ENCODE measurements around the gene CYP4B1. TPM values are rescaled to one million over a fixed set of nuclear protein-coding genes. Genes with fewer than 3 reads are reported as not detected.

Gene CYP4B1
- total and polyA plus RNA-seq, 10 of the 15 experiments (the other 5 are each of a cell fraction or from before 2014, with no cell fraction given), result 0.38 TPM; not detected in 9

- H2AFZ ChIP-seq (ENCODE audit: control insufficient read depth, low read depth, low read length), result no peak overlapping the region
- no peak overlapping the region for H3K9ac ChIP-seq (ENCODE audit: control insufficient read depth, insufficient read depth, low read length)
- SMC1A ChIA-PET (ENCODE audit: uncharacterized antibody, unreplicated experiment), result no interaction called here
- intact Hi-C loops (cut with micrococcal nuclease; ENCODE audit: unreplicated experiment), result no loop called here
- in situ Hi-C loops (cut with MboI), result no loop called here
- no peak for DNase-seq (ENCODE audit: low read depth, low spot score)
- no peak overlapping the region for H3K4me3 ChIP-seq
- H3K4me1 ChIP-seq (ENCODE audit: control insufficient read depth, insufficient read depth, low read length), result no peaks in the 10 kb centered on the region
- WGBS (ENCODE audit: insufficient coverage, insufficient replicate concordance, low lambda C conversion rate, missing lambda C conversion rate), result 0% methylated on average over 1 of the region's 1 CpG
- BruUV-seq (replicated peaks), result no TSS peak
- H3K9me3 ChIP-seq (replicated peaks; ENCODE audit: control insufficient read depth, insufficient read depth, low read length), result no peaks in the 10 kb centered on the region
- no peaks in the 10 kb centered on the region for H4K20me1 ChIP-seq (ENCODE audit: control insufficient read depth, insufficient read depth)
- RAD21 ChIA-PET (ENCODE audit: unreplicated experiment), result no interaction called here
- H3K27me3 ChIP-seq (replicated peaks in 1 of 2; ENCODE audit: control insufficient read depth in 2 of 2, insufficient read depth in 2 of 2, low read length in 1 of 2), result no peaks in the 10 kb centered on the region
- no peak overlapping the region for H3K4me2 ChIP-seq (ENCODE audit: control insufficient read depth, insufficient read depth)
- H3K27ac ChIP-seq (ENCODE audit: control insufficient read depth, insufficient read depth), result no peak overlapping the region
- no peak for ATAC-seq
- CTCF ChIA-PET, result no interaction called here
- no peaks in the 10 kb centered on the region for H3K79me2 ChIP-seq (ENCODE audit: control insufficient read depth, insufficient read depth, low read length)
- FAIRE-seq, result no peak
- no peaks in the 10 kb centered on the region for H3K36me3 ChIP-seq (ENCODE audit: control insufficient read depth in 2 of 2, insufficient read depth in 2 of 2, low read length in 1 of 2)
- POLR2A ChIA-PET, result no interaction called here
- no peak for TF ChIP-seq ZBTB33 (IDR thresholded peaks at IDR 0.05)
- TF ChIP-seq BHLHE40 (IDR thresholded peaks at IDR 0.05; ENCODE audit: borderline replicate concordance in 1 of 2, low read depth in 2 of 2, low read length in 1 of 2), result no peak
- no peak for TF ChIP-seq BCLAF1 (IDR thresholded peaks at IDR 0.05)
- TF ChIP-seq RAD21 (IDR thresholded peaks at IDR 0.05; ENCODE audit: insufficient read depth, low read depth, low read length), result no peak
- TF ChIP-seq MTA3 (IDR thresholded peaks at IDR 0.05; ENCODE audit: borderline replicate concordance, low read length), result no peak
- no peak for TF ChIP-seq CBFB (IDR thresholded peaks at IDR 0.05; ENCODE audit: low read depth)
- no peak for TF ChIP-seq DPF2 (IDR thresholded peaks at IDR 0.05)
- TF ChIP-seq WRNIP1 (IDR thresholded peaks at IDR 0.05; ENCODE audit: borderline replicate concordance, low read depth, low read length), result no peak
- no peak for TF ChIP-seq SREBF2 (IDR thresholded peaks at IDR 0.05; ENCODE audit: low read length)
- TF ChIP-seq ZBTB11 (CRISPR knock-in tag; IDR thresholded peaks at IDR 0.05), result no peak
- TF ChIP-seq LARP7 (IDR thresholded peaks at IDR 0.05), result no peak
- no peak for TF ChIP-seq ZNF207 (IDR thresholded peaks at IDR 0.05; ENCODE audit: borderline replicate concordance)
- TF ChIP-seq HCFC1 (IDR thresholded peaks at IDR 0.05; ENCODE audit: low read length), result no peak
Observed at GRCh38 chr1:46797696-46798470, 963 bp upstream of the CYP4B1 start.

All from GM12878 (cell line).